DMS53 (cell line): ENCODE data around the gene CYB5R4.
"Not testable (repeated sequence)": the region's sequence is repeated elsewhere in the genome, so short reads cannot be mapped to it uniquely, and the experiment has no call there.

ENCODE experiments used
- DNase-seq: peaks from one replicate; lab custom pipeline; 2025; lab: John Stamatoyannopoulos, UW

The CYB5R4 gene

DNA sequence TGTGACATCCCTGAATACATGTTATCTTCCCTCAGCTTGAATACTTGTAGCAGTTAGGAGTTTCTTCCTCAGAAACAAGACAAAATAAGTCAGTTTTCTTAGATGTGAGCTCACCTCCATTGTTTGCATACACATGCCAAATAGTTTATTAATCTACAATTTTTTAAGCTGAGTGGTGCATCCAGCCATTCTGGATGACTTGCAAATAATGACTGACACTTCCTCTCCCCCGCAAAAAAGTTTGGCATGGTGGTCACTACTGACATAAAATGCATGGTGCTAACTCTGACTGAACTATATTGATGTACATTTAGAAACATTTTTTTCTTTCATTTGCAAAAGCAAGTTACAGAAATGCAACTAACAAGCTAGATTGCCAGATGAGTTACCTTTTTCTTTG is 55.5 kb downstream of the CYB5R4 start:
- DNase-seq, result no peak

DNA sequence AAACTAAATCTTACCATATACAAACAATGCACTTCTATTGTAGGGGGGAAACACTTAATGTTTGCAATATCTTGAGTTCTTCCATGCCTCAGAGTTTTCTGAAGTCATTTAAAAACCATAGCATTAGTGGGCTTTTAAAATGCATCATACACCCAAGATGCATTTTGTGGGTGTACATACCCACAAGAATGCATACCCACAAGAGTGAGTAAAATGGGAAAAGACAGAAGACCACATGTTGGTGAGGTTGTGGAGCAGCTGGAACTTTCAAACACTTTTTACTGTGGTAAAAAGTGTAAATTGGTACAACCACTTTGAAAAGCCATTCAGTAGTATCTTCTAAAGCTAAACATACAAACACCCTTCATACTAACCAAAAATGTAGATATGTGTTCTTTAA is 57.5 kb downstream of the CYB5R4 start:
- no peak for DNase-seq

- no peak for DNase-seq
Observed at GRCh38 chr6:83920017-83920416, 60.5 kb downstream of the CYB5R4 start.

- DNase-seq, result no peak
Observed at GRCh38 chr6:83921315-83921714, 61.8 kb downstream of the CYB5R4 start.

GRCh38 chr6:83927470-83927869 is 68.0 kb downstream of the CYB5R4 start:
- no peak for DNase-seq

- DNase-seq, result no peak
Observed at GRCh38 chr6:83928286-83928685, 68.8 kb downstream of the CYB5R4 start.

DNA sequence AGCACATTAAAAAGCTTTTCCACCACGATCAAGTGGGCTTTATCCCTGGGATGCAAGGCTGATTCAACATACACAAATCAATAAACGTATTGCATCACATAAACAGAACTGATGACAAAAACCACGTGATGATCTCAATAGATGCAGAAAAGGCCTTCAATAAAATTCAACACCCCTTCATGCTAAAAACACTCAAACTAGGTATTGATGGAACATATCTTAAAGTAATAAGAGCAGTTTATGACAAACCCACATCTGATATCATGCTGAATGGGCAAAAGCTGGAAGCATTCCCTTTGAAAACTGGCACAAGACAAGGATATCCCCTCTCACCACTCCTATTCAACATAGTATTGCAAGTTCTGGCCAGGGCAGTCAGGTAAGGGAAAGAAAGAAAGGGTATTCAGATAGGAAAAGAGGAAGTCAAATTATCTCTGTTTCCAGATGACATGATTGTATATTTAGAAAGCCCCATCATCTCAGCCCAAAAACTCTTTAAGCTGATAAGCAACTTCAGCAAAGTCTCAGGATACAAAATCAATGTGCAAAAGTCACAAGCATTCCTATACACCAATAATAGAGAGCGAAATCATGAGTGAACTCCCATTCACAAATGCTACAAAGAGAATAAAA is 86.8 kb downstream of the CYB5R4 start:
- DNase-seq, result not testable (repeated sequence)

DNA sequence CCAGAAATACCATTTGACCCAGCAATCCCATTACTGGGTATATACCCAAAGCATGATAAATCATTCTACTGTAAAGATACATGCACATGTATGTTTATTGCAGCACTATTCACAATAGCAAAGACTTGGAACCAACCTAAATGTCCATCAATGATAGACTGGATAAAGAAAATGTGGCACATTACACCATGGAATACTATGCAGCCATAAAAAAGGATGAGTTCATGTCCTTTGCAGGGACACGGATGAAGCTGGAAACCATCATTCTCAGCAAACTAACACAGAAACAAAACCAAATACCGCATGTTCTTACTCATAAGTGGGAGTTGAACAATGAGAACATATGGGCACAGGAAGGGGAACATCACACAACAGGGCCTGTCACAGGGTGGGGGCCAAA is 88.5 kb downstream of the CYB5R4 start:
- DNase-seq, result not testable (repeated sequence)

- no peak for DNase-seq
Observed at GRCh38 chr6:83948851-83949250, 89.4 kb downstream of the CYB5R4 start.

DNA sequence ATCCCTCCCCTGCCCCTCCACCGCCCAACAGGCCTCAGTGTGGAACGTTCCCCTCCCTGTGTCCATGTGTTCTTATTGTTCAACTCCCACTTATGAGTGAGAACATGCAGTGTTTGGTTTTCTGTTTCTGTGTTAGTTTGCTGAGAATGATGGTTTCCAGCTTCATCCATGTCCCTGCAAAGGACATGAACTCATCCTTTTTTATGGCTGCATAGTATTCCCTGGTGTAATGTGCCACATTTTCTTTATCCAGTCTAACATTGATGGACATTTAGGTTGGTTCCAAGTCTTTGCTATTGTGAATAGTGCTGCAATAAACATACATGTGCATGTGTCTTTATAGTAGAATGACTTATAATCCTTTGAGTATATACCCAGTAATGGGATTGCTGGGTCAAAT is 91.9 kb downstream of the CYB5R4 start:
- not testable (repeated sequence) for DNase-seq

DNA sequence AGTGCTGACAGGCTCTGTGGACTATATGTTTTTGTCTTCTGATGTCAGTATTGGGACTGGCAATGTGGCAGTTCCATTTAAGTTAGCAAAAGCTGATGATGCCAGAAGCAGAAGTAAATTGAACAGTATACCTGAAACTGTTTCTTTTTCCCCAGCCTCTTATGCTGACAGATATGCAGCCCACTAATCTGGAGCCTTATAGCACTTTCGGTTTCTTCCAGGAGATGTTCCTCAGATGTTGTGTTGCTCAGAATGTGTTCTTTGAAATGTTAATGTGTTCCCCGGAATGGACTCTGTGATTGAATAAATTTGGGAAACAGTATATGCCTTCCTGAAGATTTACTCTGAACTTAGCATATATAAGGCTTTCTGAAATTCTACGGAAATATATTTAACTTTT is 93.3 kb downstream of the CYB5R4 start:
- no peak for DNase-seq

DNA sequence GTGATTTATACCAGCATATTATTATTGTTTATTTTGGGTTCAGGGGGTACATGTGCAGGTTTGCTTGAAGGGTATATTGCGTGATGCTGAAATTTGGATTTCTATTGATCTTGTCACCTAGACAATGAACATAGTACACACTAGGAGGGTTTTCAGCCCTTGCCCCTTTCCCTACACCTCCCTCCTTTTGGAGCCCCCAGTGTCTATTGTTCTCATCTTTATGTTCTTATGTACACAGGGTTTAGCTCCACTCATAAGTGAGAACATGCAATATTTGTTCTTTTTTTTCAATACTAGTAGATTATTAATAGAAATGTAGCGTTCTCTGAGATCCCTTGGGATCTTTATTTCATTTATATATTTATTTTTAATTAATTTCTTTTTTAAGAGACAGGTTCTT is 94.9 kb downstream of the CYB5R4 start:
- DNase-seq, result peak; percentile 53

- DNase-seq, result no peak
Observed at GRCh38 chr6:83958241-83958685, 98.8 kb downstream of the CYB5R4 start.

- DNase-seq, result no peak
Observed at GRCh38 chr6:83960664-83961063, 101.2 kb downstream of the CYB5R4 start.

GRCh38 chr6:83962582-83962981 is 103.1 kb downstream of the CYB5R4 start:
- no peak for DNase-seq

- no peak for DNase-seq
Observed at GRCh38 chr6:83966539-83966938, 107.0 kb downstream of the CYB5R4 start.

GRCh38 chr6:83970582-83970981 is 111.1 kb downstream of the CYB5R4 start:
- DNase-seq, result no peak

DNA sequence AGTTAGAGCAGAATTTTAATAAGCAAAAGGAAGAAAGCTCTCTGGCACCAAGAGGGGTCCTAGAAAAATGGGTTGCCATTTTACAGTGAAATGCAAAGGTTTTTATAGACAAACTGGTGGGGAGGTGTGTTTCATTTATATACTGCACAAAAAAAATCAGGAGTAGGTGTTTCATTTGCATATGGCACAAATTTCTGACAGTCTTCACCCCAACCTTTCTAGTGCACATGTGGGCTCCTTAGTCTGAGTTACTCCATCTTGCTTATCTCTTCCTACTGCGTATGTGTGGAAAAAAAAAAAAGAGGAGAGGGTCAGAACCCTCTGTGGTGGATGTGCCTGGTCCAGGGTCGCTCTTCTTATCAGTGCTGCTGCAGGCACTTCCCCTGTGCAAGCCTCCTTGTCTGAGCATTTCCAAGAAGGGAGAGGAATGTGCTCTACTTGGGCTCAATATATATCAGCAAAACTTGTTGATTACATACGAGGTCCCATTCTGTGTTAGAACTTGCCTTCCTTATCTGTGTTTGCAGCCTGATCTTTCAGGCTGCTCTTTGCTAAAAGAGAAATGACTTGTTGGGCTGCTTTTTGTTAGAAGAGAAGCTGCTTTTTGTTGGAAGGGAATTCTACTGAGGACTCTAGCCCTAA is 115.0 kb downstream of the CYB5R4 start:
- DNase-seq, result no peak

DNA sequence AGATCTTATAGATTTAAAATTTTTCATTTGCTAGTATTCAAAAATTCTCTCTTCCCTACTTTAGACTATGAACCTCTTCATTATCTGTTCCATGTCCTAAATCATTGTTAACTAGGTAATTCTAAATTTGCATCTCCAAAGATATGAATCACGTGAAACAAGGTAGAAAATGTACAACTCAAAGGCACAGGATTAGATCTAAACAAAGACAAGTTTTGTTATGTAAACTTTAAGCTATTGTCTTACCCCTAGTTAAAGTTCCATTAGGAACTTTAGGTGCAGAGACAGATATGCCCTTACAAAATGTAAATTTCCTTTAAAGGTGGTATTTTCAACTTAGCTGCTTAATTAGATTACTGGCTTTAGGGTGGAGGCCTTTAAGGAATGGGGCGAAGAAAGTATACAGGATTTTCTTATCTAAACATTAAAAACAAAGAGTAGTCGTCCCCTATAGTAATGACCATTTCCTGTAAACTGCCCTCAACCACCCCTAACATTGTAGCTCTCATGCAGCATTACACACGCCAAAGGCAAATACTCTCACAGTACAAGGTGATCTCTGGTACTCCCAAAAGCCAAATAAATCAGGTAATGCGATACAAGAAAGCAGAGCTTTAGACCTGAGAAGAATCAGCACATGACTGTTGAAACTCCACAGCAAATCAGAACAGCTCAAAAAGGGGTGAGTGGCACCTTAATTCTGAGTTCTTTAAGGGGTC is 116.7 kb downstream of the CYB5R4 start:
- no peak for DNase-seq

- no peak for DNase-seq
Observed at GRCh38 chr6:83976871-83977270, 117.4 kb downstream of the CYB5R4 start.

GRCh38 chr6:83978324-83978734 is 118.8 kb downstream of the CYB5R4 start:
- DNase-seq, result no peak

DNA sequence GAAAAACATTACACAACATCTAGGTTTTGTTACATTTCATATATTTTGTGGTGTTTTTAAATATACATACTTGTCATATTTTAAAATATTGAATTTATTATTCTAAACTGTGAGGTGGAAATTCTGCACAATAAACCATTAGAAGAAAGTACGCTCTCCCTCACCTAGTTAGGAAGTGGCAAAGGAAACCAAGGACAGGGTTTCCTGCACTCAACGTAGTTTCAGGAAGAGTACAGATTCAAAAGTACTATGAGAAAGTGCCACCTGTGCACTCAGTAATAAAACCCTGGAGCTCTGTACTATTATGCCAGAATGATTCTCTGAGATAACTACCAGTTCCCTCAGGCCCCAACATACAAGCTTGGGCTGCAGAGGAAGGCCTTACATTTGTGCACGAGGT is 119.5 kb downstream of the CYB5R4 start:
- no peak for DNase-seq

DNA sequence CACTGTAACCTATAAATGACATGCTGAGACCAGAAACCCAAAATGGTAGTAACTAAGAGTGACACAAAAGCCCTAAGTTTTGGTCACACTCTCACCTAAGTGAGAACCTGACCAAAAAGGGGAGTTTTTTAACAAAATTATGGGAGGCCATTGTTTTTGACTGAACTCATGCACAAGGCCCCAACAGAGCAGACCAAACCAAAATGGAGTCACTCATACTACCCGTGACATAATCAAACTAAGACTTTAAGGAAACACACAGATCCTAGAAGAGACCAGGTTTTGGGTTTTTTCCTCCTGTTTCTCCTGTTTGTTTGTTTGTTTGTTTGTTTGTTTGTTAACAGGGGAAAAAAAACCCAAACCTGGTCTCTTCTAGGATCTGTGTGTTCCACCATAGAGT is 124.9 kb downstream of the CYB5R4 start:
- DNase-seq, result no peak
